ENCODE data around the gene CTTN.

CTTN gene

DNA sequence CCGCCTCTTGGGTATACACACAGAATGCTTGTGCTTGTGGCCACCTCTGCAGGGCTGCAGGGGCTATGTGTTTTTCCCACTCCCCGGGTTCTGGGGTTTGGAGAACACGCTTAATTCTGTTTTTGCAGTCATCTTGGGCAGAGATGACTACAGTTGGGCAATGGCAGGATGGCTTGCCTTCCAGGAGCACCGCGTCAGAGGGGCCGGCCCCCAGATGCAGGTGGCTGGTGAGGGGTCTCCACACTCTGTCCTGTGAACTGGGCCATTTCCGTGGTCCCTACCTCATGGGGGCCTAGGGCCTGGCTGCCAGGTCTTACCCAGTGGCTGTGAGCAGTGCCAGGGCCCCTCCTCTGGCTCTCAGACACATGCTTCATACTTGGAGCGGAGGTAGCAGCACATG is 68.3 kb downstream of the CTTN start:
- DNase-seq (ENCODE audit: low spot score) = no peak
- TF ChIP-seq, protein P1, sequence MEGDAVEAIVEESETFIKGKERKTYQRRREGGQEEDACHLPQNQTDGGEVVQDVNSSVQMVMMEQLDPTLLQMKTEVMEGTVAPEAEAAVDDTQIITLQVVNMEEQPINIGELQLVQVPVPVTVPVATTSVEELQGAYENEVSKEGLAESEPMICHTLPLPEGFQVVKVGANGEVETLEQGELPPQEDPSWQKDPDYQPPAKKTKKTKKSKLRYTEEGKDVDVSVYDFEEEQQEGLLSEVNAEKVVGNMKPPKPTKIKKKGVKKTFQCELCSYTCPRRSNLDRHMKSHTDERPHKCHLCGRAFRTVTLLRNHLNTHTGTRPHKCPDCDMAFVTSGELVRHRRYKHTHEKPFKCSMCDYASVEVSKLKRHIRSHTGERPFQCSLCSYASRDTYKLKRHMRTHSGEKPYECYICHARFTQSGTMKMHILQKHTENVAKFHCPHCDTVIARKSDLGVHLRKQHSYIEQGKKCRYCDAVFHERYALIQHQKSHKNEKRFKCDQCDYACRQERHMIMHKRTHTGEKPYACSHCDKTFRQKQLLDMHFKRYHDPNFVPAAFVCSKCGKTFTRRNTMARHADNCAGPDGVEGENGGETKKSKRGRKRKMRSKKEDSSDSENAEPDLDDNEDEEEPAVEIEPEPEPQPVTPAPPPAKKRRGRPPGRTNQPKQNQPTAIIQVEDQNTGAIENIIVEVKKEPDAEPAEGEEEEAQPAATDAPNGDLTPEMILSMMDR (IDR thresholded peaks at IDR 0.05; ENCODE audit: extremely low read depth, missing control alignments) = no peak

DNA sequence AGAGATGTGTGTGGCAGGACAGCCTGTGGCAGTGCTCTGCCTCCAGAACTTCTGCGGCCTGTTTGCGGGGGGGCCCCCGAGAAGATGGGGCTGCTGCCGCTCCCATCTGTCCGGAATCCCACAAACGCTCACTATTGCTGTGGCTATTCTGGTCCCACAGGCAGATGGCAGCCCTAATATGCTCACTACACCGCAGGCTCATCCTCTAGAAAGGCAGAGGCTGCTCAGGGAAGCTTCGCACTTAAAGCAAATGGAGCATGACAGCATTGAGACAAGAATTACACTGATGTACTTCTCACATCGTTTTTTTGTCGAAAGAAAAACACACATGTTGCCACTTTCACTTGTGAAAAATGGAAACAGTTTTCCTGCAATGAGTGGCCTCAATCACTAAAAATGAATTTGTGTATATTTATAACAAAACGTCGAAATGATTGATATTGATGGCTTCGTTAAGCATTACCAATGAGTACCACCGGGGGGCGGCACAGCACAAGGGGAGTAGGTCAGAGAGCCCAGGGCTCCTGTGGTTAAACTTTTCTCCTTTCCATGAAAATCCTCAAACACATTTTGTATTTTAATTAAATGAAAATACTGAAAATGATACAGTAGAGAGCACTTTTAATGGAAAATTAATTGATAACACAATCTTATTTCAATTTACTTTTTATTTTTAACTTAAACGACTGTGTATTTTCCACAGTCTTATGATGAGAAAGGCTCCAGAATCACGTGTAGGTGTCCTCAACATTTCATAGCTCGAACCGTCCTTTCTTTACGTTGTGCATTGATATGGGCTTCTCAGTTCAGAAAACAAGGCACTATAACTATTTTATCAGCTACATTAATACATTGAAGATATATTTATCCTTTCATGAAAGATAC is 69.1 kb downstream of the CTTN start:
- peak; percentile 74 for DNase-seq (ENCODE audit: low spot score)
- TF ChIP-seq, protein P1 (IDR thresholded peaks at IDR 0.05; ENCODE audit: extremely low read depth, missing control alignments) = peak; percentile 73

DNA sequence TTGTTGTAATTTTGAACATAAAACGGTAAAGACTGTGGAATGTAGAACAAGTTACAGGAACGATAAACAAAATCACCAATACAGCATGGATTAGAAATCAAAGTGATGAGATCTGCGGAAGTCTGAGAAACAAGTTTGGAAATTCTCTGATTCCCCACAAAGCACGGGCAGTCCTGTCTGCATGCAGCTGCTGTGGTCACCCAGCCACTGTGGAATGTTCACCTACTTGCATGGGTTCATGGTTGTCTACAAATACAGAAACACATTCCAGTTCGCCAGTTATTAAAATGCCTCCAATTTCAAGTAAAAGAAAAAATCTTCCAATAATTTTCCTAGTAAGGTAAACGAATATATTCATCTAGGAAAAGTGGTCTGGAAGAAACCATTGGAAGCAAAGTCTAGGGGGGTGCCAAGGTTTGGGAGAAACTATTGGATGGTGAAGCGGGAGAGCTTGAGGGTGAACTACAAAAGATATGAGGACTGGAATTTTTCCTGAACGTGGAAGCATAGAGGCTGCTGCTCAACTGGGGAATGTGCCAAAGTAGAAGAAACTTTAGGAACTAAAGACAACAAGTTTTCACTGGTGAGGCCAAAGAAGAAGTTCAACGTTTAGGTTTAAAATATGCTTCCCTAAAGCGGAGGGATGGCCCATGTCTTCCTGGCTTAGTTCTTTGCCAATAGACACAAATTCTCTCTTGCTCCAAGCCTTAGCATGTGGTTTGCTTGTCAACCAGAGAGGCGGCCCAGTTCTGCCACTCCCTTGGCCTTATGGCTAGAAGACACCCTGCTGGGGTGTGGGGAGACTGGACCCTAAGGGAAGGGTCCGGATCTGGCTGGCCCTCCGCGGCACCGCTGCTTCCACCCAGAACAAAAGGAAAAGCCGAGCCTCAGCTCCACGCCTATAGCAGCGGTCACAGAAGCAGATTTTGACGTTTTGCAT is 70.2 kb downstream of the CTTN start:
- TF ChIP-seq, protein P1 (IDR thresholded peaks at IDR 0.05; ENCODE audit: extremely low read depth, missing control alignments) = no peak
- DNase-seq (ENCODE audit: low spot score) = no peak

DNA sequence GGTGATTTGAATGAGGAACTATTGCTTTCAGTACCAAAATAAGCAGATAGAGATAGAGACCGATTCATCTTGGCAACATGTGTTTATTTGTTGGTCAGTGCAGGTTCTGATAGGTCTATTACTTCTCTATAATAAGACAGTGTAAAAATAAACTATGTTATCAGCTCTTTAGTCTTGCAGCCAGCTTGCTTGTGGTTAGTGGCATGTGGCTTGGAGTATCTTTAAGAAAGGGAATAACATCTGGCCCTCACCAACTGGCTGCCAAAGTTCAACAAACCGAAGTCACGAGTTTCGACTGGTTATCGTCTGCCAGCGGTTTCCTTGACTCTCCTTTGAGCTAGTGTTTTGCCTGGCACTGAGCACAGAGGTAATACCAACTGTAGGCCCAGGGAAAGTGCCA is 71.8 kb downstream of the CTTN start:
- no peak for DNase-seq (ENCODE audit: low spot score)
- TF ChIP-seq, protein P1 (IDR thresholded peaks at IDR 0.05; ENCODE audit: extremely low read depth, missing control alignments) = no peak

DNA sequence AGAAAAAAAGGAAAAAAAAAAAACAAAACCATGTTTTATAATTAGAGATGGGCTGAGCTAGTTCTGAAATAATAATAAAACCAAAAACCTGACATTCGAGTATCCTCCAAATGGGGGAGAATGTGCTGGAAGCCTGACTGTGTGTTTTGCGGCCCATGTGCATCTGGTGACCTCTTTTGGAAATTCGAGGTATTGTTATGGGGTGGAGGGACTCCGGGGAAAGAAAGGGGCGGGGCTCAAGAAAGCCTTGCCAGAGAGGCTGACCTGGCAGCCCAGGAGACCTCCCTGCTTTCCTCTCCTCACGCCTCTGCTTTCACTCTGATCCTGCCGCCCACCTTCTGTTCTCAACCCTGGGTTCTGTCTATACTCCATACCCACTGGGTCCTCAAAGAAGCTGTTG is 72.9 kb downstream of the CTTN start:
- TF ChIP-seq, protein P1 (IDR thresholded peaks at IDR 0.05; ENCODE audit: extremely low read depth, missing control alignments) = no peak

DNA sequence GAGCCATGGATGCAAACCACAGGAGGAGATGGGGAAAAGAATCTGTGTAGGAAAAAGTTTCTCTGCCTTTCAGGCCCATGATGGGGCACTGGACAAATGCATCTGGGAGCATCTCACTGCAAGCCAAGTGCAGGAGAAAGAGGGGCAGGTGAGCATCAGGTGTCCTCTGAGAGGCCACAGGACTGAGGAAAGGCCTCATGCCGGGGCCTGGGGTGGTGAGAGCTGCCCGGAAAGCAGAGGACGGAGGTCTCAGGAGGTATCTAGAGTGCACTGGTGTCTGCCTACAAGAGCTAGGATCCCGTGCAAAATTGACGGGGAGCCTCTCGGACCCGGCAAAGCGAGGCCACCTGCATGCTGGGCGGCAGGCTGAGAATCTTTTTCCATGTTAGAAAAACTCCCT is 73.9 kb downstream of the CTTN start:
- no peak for DNase-seq (ENCODE audit: low spot score)
- TF ChIP-seq, protein P1 (IDR thresholded peaks at IDR 0.05; ENCODE audit: extremely low read depth, missing control alignments) = no peak

More for the DNA sequence above, 72.9 kb downstream of the CTTN start:
- peak; percentile 74 for DNase-seq (ENCODE audit: low spot score)
